WTC11 (cell line): ENCODE measurements around the gene MEX3D.

Experiments
- ATF2 ChIP-seq: sonication (generic); formaldehyde crosslinking; IDR thresholded peaks from 2 replicates; pipeline ENCODE4 v1.8.1; 2022; ENCODE audit warnings: low read depth, missing genetic modification reagents, borderline replicate concordance
- ATF6 ChIP-seq: sonication (generic); formaldehyde crosslinking; IDR thresholded peaks from 2 replicates; pipeline ENCODE4 v1.8.1; 2023; ENCODE audit warnings: mild to moderate bottlenecking, missing genetic modification reagents
- CTCF ChIP-seq: fragments of 200-600 bp; IDR thresholded peaks from 2 replicates; pipeline ENCODE4 v1.8.0; 2022; ENCODE audit warnings: antibody characterized with exemption
- JUN ChIP-seq: sonication (generic); formaldehyde crosslinking; IDR thresholded peaks from 2 replicates; pipeline ENCODE4 v1.8.0; 2023; ENCODE audit warnings: mild to moderate bottlenecking, missing genetic modification reagents
- TCF7 ChIP-seq: sonication (generic); formaldehyde crosslinking; IDR thresholded peaks from 2 replicates; pipeline ENCODE4 v1.8.0; 2022; ENCODE audit warnings: mild to moderate bottlenecking, low read depth, missing genetic modification reagents, moderate library complexity
- ZNF281 ChIP-seq: sonication (generic); formaldehyde crosslinking; IDR thresholded peaks from 2 replicates; pipeline ENCODE4 v1.8.0; 2023; ENCODE audit warnings: mild to moderate bottlenecking, missing genetic modification reagents

- TF ChIP-seq ZNF281 (CRISPR knock-in tag) (no peak), CTCF (no peak), ATF2 (no peak), JUN (CRISPR knock-in tag) (no peak), TCF7 (CRISPR knock-in tag) (no peak), ATF6 (CRISPR knock-in tag) (no peak)
Measured at GRCh38 chr19:1599460-1599846, 31.3 kb upstream of the MEX3D start.
